B cell (primary cell): Measurements from ENCODE around the gene PPP4C. TPM values are rescaled to one million over a fixed set of nuclear protein-coding genes. Genes with fewer than 3 reads are reported as not detected.

Experiments
- ATAC-seq: fragments of 200-7000 bp; cut with Tn5 transposase; one replicate; pipeline ENCODE4 v1.10.0; 2021; ENCODE audit warnings: low read depth, mild to moderate bottlenecking, moderate number of reproducible peaks, moderate library complexity
- CTCF ChIA-PET: fragments of 350-600 bp; sonication (Branson Sonifier 250); formaldehyde crosslinking; loops from one replicate; lab custom pipeline; 2021; ENCODE audit warnings: antibody characterized with exemption, inconsistent platforms; lab: Charles Lee
- POLR2A ChIA-PET: fragments of 350-600 bp; sonication (Branson Sonifier 250); formaldehyde crosslinking; loops from one replicate; lab custom pipeline; 2021; ENCODE audit warnings: antibody characterized with exemption; lab: Charles Lee
- DNase-seq: peaks from one replicate; pipeline ENCODE4 v3.0.0; 2013
- H2AFZ ChIP-seq: 2 replicates; pipeline ENCODE4 v1.6.1; 2012; ENCODE audit warnings: mild to moderate bottlenecking, low read depth, low read length; ENCODE audit not compliant: insufficient read depth, poor library complexity, severe bottlenecking
- H3K27ac ChIP-seq, 2 donors: 1 replicate in 1 of 2; 2 replicates in 1 of 2; pipeline ENCODE4 v1.5.1; 2012 to 2013; ENCODE audit warnings: low read length in 2 of 2, mild to moderate bottlenecking in 2 of 2, moderate library complexity in 1 of 2
- H3K27me3 ChIP-seq, 4 experiments: fragments of 200-600 bp in 1 of 4; sonication (generic) in 1 of 4; replicated peaks in 1 of 4; 1 replicate in 2 of 4; 2 replicates in 2 of 4; pipeline versions ENCODE4 v1.6.1 to v1.7.0; 2013 to 2016; ENCODE audit warnings: low read length in 3 of 4, mild to moderate bottlenecking in 2 of 4, mixed read lengths in 1 of 4, moderate library complexity in 1 of 4; ENCODE audit not compliant: insufficient read depth in 4 of 4, control insufficient read depth in 3 of 4; ENCODE audit errors: control extremely low read depth in 1 of 4
- H3K36me3 ChIP-seq, 2 experiments: replicated peaks in 1 of 2; 1 replicate in 1 of 2; 2 replicates in 1 of 2; pipeline versions ENCODE4 v1.6.1 to v1.7.1; 2013; ENCODE audit warnings: low read length in 1 of 2; ENCODE audit not compliant: insufficient read depth in 2 of 2, control insufficient read depth in 1 of 2; ENCODE audit errors: control extremely low read depth in 1 of 2, extremely low read depth in 1 of 2
- H3K4me1 ChIP-seq, 2 donors: fragments of 200-600 bp in 1 of 2; sonication (generic) in 1 of 2; 1 replicate in 1 of 2; 2 replicates in 1 of 2; pipeline versions ENCODE4 v1.5.1 to v1.6.1; 2013 to 2017; ENCODE audit warnings: low read length in 2 of 2; ENCODE audit not compliant: control insufficient read depth in 2 of 2, insufficient read depth in 2 of 2
- H3K4me2 ChIP-seq: replicated peaks from 2 replicates; pipeline ENCODE3; 2012; ENCODE audit warnings: mild to moderate bottlenecking, low read depth, low read length; ENCODE audit not compliant: poor library complexity, severe bottlenecking
- H3K4me3 ChIP-seq, 5 experiments: fragments of 200-600 bp in 1 of 5; sonication (generic) in 1 of 5; 1 replicate in 3 of 5; 2 replicates in 2 of 5; pipeline versions ENCODE4 v1.5.1 to v1.7.0; 2011 to 2016; ENCODE audit warnings: low read length in 4 of 5, mild to moderate bottlenecking in 4 of 5, low read depth in 2 of 5, control low read depth in 1 of 5, moderate library complexity in 1 of 5; ENCODE audit not compliant: insufficient read depth in 1 of 5; ENCODE audit errors: control extremely low read depth in 1 of 5, extremely low read depth in 1 of 5
- H3K79me2 ChIP-seq: fragments of 200-600 bp; sonication (generic); one replicate; pipeline ENCODE4 v1.6.0; 2016; ENCODE audit warnings: low read length; ENCODE audit not compliant: control insufficient read depth, insufficient read depth
- H3K9ac ChIP-seq: fragments of 200-600 bp; sonication (generic); 2 replicates; pipeline ENCODE4 v1.6.1; 2017; ENCODE audit warnings: mild to moderate bottlenecking, low read length, moderate library complexity
- H3K9me3 ChIP-seq, 3 donors: one replicate each; pipeline versions ENCODE4 v1.6.1 to v1.7.1; 2013; ENCODE audit warnings: low read length in 2 of 3; ENCODE audit not compliant: control insufficient read depth in 2 of 3, insufficient read depth in 1 of 3; ENCODE audit errors: control extremely low read depth in 1 of 3
- H4K20me1 ChIP-seq: 2 replicates; pipeline ENCODE4 v1.6.0; 2012; ENCODE audit warnings: mild to moderate bottlenecking, low read length; ENCODE audit not compliant: insufficient read depth, control insufficient read depth, poor library complexity, severe bottlenecking
- H3K27ac Mint-ChIP-seq: one replicate; pipeline ENCODE4 v1.8.0; 2021; ENCODE audit warnings: mixed read lengths
- H3K27me3 Mint-ChIP-seq: one replicate; pipeline ENCODE4 v1.8.0; 2021; ENCODE audit warnings: mixed read lengths
- H3K4me1 Mint-ChIP-seq: one replicate; pipeline ENCODE4 v1.8.0; 2021; ENCODE audit warnings: mixed read lengths
- H3K4me3 Mint-ChIP-seq: one replicate; pipeline ENCODE4 v1.8.0; 2021; ENCODE audit warnings: mixed read lengths
- H3K9me3 Mint-ChIP-seq: one replicate; pipeline ENCODE4 v1.8.0; 2022; ENCODE audit warnings: mixed read lengths; ENCODE audit not compliant: insufficient read depth
- CTCF ChIP-seq: fragments of 200-600 bp; IDR thresholded peaks from one replicate; pipeline ENCODE4 v1.8.0; 2022; ENCODE audit warnings: antibody characterized with exemption, mild to moderate bottlenecking
- EZH2 ChIP-seq: IDR thresholded peaks from 2 replicates; pipeline ENCODE4 v1.6.1; 2012; ENCODE audit warnings: borderline replicate concordance, low read depth, mild to moderate bottlenecking, moderate library complexity, low read length; ENCODE audit not compliant: insufficient read depth, poor library complexity, severe bottlenecking
- WGBS: methylation state at CpG from one replicate; pipeline ENCODE4 v1.1.5; 2013; ENCODE audit warnings: missing lambda C conversion rate; ENCODE audit not compliant: insufficient coverage; 5-methylcytosine and 5-hydroxymethylcytosine counted together
- intact Hi-C: fragments of 100-400 bp; cut with micrococcal nuclease; formaldehyde crosslinking; loops from one replicate; pipeline ENCODE4 v1.10.0; 2022
- polyA plus RNA-seq: library from polyadenylated mRNA; depleted of rRNA; stranded (reverse); fragments of >200 nt; gene quantifications from 2 replicates; pipeline ENCODE4 v1.2.3, GENCODE V29; 2012
- total RNA-seq, 2 donors: library from RNA; stranded (reverse); fragments of 120-200 nt in 1 of 2; gene quantifications; 1 replicate in 1 of 2; 2 replicates in 1 of 2; pipeline versions ENCODE4 v1.2.3 to v1.2.4, GENCODE V29; 2013 to 2022

Gene PPP4C
- total and polyA plus RNA-seq, 2 donors (not counting 1 experiment from before 2014, with no cell fraction given) = 93.3 to 106 TPM

- peaks cover 0 to 30% of the 10 kb centered on the region in 2 experiments for H3K36me3 ChIP-seq
- ATAC-seq (no peak), DNase-seq (no peak)
- H3K4me3 Mint-ChIP-seq = no peak overlapping the region
- H3K4me1 ChIP-seq = peaks cover 15 to 25% of the 10 kb centered on the region in 2 donors
- H3K4me2 ChIP-seq = no peak overlapping the region
- ChIA-PET POLR2A (interaction anchor here (0.6 kb wide), 1 partner anchor 770 kb away, joined by 3 read pairs; no protein-coding TSS in a partner anchor), CTCF (no interaction called here)
- H3K9me3 Mint-ChIP-seq = no peaks in the 10 kb centered on the region
- no peaks in the 10 kb centered on the region for H3K27me3 ChIP-seq
- peaks cover 0 to 2% (median 0%) of the 10 kb centered on the region in 3 donors for H3K9me3 ChIP-seq
- H3K9ac ChIP-seq = no peak overlapping the region
- H3K79me2 ChIP-seq = peaks cover 10% of the 10 kb centered on the region
- TF ChIP-seq CTCF (no peak), EZH2 (no peak)
- no peak overlapping the region for H3K4me3 ChIP-seq
- H3K27me3 Mint-ChIP-seq = no peaks in the 10 kb centered on the region
- H3K27ac Mint-ChIP-seq = no peak overlapping the region
- peaks cover 25% of the 10 kb centered on the region for H3K4me1 Mint-ChIP-seq
- H3K27ac ChIP-seq = no peak overlapping the region
- no peak overlapping the region for H2AFZ ChIP-seq
- H4K20me1 ChIP-seq = no peaks in the 10 kb centered on the region
- 94% methylated on average over 10 of the region's 10 CpGs for WGBS
- intact Hi-C loops = no loop called here
Observed at GRCh38 chr16:30117768-30118167, 42.0 kb downstream of the PPP4C start.

- TF ChIP-seq CTCF = no peak
- TF ChIP-seq EZH2 = no peak
- H3K79me2 ChIP-seq = peaks cover 11% of the 10 kb centered on the region
- intact Hi-C loops = no loop called here
- Mint-ChIP-seq H3K9me3 (no peaks in the 10 kb centered on the region), H3K27ac (peak overlapping the region; percentile 46), H3K4me1 (peaks cover 27% of the 10 kb centered on the region), H3K4me3 (no peak overlapping the region), H3K27me3 (no peaks in the 10 kb centered on the region)
- H3K4me1 ChIP-seq = peaks cover 18 to 30% of the 10 kb centered on the region in 2 donors
- H3K27me3 ChIP-seq = no peaks in the 10 kb centered on the region
- no peaks in the 10 kb centered on the region for H3K9me3 ChIP-seq
- POLR2A ChIA-PET = no interaction called here
- no peak overlapping the region for H3K4me2 ChIP-seq
- no peak for ATAC-seq
- no peak overlapping the region for H3K27ac ChIP-seq
- H3K4me3 ChIP-seq = no peak overlapping the region
- CTCF ChIA-PET = interaction anchor here (0.7 kb wide), 1 partner anchor 28 kb away, joined by 6 read pairs; the partner anchor contains the start of gene TBX6
- H3K36me3 ChIP-seq = peaks cover 0 to 28% of the 10 kb centered on the region in 2 experiments
- DNase-seq = no peak
- no peak overlapping the region for H3K9ac ChIP-seq
- WGBS = no CpG with 5 or more reads among the region's 2 CpGs
- no peaks in the 10 kb centered on the region for H4K20me1 ChIP-seq
- H2AFZ ChIP-seq = no peak overlapping the region
Observed at GRCh38 chr16:30119428-30119827, 43.6 kb downstream of the PPP4C start.
